Epidermal melanocyte (primary cell): ENCODE measurements around the gene PIGM.

Experiments
- DNase-seq: peaks from one replicate; pipeline ENCODE4 v3.0.0; 2011; ENCODE audit warnings: low spot score; ENCODE audit not compliant: insufficient read length

Gene PIGM

DNA sequence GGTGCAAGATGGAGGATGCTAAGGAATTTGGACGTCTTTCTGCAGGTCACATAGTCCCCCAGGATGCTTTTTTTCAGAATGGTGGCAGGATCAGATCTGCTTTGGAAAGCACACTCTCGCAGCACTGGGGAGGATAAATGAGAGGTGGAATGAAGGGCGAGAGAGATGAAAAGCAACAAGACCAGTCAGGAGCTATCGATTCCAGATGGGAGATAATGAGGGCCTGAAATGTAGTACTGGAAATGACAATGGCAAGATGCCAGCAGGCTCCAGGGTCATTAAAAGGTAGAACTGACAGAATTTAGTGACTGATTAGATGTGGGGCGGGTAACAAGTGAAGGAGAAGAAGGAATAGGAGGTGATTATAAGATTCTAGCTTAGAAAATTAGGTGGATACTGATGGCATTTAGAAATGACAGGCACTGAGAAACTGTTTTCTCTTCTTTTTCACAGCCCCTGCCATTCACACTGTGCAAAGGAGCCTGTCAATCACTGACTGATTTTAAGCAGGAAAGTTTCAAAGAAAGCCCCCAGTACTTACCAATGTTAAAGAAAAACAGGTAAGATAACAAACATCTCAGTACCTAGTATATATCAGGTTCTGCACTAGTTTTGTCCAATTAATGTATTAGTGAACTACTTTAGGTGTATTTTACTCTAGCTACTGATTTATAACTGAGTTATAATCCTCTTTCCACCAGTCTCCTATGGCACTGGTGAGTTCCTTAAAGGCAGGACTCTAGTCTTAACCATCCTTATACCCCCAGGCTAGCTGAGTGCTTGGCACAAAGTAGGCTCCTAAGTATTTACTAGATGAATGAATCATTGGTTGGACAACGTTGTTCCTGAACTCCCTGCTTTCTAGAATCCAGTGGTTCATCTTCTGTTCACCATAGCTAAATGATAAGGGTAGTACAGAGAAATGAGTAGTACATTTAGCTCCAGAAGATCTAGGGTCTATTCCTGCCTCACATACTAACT is 9.2 kb downstream of the PIGM start:
- no peak for DNase-seq

DNA sequence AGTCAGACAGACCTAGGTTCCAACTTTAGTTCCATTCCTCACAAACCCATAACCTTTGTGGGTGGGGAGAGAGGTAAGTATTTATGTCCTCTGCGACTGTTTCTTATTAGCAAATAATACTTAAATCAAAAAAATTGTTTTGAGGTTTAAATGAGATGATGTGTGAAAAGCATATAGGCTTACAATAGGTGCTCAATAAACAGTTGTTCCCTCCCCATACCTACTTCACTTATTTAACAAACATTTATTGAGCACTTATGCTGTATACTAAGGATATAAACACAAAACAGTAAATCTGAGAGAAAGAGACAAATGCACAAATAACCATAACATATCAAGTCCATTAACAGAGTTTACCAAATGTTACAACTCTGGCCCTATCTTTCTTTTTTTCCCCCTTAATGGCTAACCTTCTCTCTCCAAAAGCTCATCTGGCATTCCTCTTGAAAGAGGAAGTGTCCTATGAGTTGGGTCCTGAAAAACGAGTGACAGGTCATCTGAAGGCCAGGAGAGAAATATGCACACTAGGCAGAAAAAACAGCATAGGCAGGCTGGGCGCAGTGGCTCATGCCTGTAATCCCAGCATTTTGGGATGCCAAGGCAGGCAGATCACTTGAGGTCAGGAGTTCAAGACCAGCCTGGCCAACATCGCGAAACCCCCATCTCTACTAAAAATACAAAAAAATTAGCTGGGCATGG is 10.3 kb downstream of the PIGM start:
- DNase-seq, result no peak

DNA sequence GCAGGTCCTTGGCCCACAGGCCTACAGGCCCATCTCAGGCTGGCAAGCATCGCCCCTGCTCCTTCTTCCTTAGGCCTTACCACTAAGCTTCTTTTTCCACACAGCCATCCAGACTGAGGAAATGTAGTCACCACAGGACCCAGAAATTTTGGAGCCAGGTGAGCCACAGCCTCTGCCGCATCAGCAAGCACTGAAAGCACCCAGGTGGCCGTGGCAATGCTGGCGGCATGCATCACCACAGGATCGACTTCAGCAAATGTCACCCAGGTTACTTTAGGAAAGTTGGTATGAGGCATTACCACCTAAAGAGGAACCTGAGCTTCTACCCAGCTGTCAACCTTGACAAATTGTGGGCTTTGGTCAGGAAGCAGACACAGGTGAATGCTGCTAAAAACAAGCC is 11.6 kb downstream of the PIGM start:
- DNase-seq, result no peak

DNA sequence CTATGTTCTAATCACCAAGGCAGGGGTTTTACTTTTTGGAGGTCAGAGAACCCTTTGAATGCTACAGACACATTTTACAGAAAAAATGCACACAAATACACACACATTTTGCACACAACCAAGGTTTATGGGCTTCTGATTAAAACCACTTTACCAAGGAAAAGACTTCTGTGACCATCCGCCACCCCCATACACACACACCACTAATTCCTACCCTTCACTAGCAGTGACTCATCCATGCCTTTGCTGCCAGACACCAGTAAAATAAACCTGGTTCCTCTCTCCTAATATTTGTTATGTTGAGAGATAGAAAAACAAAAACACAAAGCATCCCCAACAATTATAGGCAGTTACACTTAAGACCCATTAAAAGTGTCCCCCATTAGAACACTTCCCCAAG is 12.9 kb downstream of the PIGM start:
- no peak for DNase-seq

DNA sequence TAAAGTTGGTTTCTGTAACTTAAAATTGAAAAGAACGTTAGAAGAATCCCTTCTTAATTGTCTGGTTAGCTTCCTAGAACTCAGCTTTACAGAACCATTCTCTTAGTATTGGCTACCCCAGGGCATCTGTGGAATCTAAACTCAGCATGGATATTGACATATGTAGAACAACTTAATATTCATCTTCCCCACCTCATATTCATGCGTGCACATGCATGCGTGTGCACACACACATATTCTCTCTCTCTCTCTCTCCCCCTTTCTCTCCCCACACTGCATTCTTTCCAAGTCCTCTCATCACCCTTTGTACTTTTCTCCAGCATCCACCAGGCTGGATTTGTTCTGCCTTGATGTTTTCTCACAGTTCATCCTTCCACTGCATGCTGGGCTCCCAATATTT is 13.4 kb downstream of the PIGM start:
- no peak for DNase-seq

DNA sequence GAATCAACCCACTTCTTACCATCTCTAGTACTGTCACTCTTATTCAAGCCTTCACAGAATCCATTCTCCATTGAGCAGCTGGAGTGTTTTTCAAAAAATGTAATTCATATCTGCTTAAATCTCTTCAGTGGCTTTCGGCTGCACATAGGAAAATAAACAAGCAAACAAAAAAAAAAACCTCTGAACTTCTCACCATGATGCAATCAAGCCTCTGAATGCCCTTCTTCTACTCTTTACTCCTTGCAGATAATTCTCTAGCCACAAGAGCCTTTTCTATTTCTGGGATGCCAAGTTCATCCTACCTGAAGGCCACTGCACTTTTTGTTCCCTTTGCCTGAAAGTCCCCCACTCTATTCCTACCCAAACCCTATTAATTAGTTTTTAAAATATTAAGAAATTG is 14.2 kb downstream of the PIGM start:
- DNase-seq, result no peak

DNA sequence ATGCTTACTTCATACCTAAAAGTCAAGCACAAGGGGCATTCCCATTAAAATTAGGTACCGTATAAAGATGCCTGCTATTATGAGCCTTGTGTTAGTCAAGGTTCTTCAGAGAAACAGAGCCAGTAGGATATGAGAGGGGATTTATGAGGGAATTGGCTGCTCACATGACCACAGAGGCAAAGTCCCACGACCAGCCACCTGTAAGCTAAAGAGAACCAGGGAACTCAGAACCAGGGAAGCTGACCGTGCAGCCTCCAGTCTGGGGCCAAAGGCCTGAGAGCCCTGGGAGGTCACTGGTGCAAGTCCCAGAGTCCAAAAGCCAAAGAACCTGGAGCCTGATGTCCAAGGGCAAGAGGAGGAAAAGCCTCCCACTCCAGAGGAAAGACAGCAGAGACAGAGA is 20.0 kb downstream of the PIGM start:
- DNase-seq, result no peak

DNA sequence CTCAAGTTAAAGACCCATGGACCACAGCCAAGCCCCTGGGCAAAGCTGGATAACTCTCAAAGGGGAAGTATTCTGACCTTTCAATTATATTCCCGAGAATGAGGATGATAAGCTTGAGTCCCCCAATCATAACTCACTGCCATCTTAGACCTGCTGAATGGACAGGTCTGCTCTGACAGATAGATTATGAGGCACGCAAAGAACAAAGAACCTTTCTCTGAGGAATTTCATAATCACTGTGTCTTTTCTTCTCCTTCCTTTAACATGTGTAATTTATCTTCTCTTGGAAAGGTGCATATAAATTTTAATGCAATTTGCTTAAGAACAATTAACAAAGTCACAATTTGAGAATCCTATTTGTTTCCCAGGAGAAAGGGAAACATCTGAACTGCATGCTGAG is 22.0 kb downstream of the PIGM start:
- DNase-seq, result no peak

DNA sequence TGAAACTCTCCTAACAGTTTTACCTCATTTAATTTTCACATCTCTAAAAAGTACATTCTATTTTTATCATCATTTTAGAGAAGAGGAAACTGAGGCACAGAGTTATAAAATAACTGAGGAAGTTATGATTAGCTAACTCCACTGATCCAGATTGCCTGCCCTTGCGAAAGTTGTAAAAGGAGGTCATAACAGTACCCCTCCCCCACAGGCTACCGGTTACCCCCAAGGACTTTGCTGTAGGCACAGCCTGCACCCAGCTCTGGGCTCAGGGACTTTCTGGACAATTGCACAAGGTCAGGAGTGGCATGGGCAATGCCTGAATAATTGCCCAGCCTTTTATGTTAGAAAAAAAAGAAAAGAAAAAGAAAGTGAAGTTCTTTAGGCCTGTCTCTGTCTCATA is 22.7 kb downstream of the PIGM start:
- no peak for DNase-seq

DNA sequence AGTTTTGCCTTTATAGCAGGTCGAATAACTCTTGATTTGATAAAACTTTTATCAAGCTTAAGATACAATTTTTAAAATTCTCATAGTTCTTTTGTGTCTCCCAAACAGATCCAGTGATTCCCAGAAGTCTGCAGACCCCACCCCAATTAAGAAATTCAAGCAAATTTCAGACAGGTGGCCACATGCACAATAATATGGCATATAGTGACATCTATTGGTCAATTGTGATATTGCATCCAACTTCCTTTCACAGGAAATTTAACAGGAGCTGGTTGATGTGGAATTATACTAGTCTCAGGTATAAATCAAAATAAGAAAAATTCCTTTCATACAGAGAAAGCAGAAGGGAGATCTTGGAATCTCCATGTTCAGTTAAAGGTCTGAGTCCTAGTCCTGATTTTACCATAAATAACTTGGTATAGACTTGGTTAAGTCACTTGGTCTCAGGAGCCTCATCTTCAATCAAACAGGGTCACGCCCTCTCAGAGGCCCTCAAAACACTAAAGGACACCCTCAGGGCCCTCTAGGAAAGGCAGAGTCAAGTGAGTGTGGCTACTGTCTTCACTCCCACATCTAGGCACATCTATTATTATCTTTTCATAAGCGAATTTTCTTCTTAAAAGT is 24.1 kb downstream of the PIGM start:
- no peak for DNase-seq

DNA sequence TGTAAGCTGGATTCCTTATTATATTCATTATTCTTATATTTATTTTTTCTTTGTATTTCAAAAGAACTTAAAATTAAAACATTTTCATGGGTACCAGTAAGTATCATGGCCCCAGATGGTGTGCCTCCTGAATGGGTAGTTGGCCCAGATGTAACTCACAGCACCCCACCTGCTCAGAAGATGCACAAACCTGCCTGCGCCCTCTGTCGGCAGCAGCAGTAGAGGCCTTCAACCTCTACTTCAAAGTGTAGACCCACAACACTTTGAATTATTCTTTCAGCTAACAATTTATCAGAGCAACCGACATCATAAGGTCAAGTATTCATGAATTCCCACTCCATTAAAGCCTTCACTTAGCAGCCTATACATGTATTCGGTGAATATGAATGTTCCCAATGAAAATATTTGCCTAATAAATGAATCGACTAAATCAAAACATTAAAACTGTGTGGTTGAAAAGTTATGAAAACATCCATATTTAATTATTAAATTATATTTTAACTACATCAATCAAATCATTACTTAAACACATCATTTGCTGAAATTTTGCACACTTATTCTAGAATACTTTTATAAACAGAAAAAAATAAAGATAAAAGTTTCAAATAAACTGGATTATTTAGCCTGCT is 25.4 kb downstream of the PIGM start:
- DNase-seq, result peak; percentile 27

DNA sequence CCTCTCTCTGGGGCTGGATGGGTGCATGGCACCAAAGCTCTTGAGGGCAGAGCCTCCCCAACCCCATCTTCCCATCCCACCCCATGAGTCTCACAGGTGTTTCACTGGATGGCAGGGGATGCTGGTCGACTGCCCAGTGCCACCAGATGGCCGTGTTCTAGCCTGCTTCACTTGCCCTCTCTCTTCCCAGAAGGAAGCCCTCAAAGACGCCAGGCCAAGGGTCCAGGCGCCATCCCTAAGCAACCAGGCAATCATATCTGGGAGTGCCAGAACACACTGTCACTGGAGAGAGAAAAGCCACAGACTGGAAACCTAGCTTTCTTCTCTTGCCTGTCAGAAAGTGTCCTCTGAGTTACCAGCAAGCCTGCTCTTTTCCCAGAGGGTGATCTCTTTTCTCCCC is 26.7 kb downstream of the PIGM start:
- no peak for DNase-seq

DNA sequence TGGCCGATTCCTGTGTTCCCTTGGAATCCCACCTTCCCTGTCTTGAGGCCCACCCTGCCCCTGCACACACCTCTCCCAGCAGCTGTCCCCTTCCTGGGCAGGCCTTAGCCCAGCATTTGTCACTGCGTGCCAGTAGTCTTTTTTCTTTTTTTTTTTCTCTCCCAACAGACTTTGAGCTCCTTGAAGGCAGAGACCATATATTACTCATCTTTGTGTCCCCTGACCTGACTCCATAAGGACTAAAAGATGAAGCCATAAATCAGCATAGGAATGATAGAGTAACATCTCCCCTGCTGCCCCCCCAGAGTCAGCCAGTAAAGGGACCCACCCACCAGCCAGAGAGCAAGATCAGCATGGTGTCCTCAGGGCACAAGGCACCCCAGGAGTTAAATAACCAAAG is 27.4 kb downstream of the PIGM start:
- DNase-seq, result no peak

DNA sequence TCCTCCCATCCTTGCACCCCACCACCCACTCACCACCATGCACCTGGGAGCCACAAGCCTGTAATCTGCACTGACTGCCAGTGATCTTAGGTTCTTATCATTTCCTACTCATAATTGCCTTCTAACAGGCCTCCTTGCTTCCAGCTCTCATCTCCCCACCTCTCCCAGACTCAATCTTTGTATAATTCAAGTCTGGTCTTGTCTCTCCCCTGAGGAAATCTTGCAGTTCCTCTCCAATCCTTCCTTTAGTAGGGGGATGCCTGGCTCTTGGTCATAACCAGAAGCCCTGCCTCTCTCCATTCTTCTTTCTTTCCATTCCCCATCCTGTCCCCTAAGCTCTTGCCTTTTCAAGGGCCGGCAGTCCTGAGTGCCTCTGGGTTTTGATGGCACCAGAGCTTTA is 27.8 kb downstream of the PIGM start:
- DNase-seq, result no peak

DNA sequence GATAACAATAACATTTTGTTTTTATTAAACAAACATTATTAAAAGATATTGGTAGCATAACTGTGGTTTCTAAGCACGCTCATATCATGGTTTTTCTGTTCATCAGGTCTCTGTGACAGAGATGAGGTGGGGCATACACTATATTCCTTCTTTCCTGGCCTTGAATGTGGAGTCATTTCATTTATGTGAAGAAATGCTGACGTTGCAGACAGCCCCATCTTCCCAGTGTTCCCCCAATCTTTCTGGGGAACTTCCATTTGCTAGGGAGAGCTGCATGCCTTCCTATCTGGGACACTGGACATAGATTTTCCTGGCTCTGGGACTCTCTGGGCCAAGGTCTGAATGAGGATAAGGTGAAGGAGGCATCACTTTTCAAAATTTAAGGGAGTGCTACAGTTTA is 30.4 kb downstream of the PIGM start:
- DNase-seq, result no peak

DNA sequence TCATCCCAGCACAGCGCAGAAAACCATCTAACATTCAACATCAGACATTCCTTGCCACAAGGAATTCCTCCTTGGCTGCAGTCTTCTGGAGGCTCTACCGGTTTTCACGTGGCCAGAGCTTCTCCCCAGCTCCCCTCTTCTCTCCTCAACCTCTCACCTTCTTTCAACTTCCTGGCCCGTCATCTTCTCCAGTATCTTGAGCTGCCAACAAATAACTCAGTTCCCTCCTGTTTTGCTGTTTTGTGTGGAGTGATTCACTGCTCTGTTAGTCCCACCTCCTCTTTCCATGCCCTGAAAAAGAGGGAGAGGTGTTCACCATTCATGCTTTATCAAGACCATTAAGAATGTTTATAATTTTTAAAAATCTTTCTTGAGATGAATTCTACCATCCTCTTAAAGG is 32.6 kb downstream of the PIGM start:
- DNase-seq, result no peak

DNA sequence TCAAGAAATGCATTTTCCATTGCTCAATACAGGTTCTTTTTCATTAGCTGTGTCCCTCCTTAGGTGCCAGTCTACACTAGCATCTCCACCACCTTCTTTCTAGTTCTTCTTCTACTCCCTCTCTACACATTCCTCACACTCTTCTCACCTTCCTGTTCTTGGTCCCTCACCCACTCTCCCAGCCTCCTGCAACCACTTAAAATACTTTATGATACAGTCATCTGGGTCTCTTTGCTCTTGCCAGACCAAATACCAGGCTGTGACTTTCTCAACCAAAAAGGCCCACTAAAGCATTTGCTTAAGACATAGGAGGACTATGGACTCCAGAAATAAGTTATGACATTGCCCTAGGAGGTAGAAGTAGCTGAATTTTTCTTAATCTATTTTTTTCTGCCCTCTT is 35.1 kb downstream of the PIGM start:
- DNase-seq, result no peak

DNA sequence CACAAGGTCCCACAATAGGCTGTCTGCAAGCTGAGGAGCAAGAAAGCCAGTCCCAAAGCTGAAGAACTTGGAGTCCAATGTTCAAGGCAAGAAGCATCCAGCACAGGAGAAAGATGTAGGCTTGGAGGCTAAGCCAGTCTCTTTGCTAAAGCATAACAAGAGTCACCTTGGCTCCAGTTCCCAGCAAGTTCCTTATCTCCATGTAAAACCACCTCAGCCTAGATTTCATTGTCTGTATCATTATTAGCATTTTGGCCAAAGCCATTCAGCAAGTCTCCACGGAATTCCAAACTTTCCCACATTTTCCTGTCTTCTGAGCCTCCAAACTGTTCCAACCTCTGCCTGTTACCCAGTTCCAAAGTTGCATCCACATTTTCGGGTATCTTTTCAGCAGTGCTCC is 36.9 kb downstream of the PIGM start:
- no peak for DNase-seq

DNA sequence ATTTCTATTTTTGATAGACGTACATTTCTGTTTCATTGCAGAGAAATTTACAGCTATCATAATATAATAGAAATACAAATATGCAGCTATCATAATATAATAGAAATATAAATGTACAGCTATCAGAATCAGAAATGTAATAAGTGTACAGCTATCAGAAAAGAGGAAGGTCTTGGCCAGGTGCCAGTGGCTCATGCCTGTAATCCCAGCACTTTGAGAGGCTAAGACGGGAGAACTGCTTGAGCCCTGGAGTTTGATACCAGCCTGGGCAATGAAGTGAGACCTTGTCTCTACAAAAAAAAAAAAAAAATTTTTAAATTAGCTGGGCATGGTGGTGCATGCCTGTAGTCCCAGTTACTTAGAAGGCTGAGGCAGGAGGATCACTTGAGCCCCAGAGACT is 37.9 kb downstream of the PIGM start:
- DNase-seq, result no peak

DNA sequence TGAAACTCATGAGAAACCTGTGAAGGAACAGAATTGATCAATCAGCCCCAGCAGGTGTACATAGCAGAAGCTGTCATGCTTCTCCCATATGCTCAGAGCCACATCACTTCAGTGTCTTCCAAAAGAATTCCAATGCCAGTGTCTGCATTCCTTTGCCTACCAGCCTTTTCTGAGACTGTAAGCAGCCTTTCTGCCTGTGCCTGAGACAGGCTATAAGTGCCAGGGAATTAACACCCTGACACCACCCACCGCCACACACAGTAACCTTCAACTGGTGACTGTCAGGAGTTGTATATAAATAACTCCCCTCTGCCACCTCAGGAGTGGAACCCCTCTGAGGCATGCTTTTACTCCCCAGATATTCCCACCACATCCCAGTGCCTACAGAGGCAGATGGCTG is 39.6 kb downstream of the PIGM start:
- no peak for DNase-seq

DNA sequence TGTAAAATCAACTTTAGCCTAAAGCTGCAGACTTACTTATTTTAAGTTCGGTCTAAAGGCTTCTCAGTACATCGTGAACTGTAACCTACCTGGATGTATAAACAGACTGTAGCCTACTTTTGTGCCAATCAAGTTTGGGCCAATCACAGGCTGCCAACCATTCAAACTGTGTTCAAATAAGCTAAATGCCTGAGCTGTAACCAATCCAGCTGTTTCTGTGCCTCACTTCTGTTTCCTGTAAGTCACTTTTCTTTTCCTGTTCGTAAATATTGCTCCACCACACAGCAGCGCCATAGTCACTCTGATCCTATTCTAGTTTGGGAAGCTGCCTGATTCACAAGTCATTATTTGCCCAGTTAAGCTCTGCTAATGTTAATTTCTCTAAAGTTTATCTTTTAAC is 40.3 kb downstream of the PIGM start:
- no peak for DNase-seq

DNA sequence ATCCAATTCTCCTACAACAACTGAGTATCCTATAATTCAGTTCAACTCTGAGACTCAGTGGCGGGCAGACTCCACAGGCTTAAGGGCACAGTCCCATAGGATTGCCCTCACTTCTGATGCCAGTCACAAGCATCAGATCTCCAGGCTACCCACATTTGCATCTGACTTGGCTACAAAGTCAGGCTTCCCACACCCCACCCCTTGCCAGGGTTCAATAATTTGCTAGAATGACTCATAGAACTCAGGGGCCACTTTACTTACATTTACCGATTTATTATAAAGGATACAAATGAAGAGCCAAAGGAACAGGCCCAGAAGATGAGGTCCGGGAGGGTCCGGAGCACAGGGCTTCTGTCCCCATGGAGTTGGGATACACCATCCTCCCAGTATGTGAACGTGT is 41.8 kb downstream of the PIGM start:
- no peak for DNase-seq
